Sigmoid colon (tissue), 7 donors: ENCODE measurements around the gene SERTM1. TPM values are rescaled to one million over a fixed set of nuclear protein-coding genes. Genes with fewer than 3 reads are reported as not detected.

Source experiments
- DNase-seq: peaks from one replicate; pipeline ENCODE4 v3.0.0-alpha.2; 2019
- H3K27ac ChIP-seq, 4 donors: fragments of 200-600 bp; sonication (generic); one replicate each; pipeline ENCODE4 v1.5.1; 2016 to 2019; ENCODE audit warnings: mild to moderate bottlenecking in 1 of 4
- H3K27me3 ChIP-seq, 3 donors: fragments of 200-600 bp; sonication (generic); one replicate each; pipeline ENCODE4 v1.5.1; 2019; ENCODE audit warnings: mild to moderate bottlenecking in 1 of 3
- H3K36me3 ChIP-seq, 4 donors: fragments of 200-600 bp; sonication (generic); one replicate each; pipeline ENCODE4 v1.5.1; 2016 to 2019
- H3K4me1 ChIP-seq, 4 donors: fragments of 200-600 bp; sonication (generic); one replicate each; pipeline ENCODE4 v1.5.1; 2017 to 2019
- H3K4me3 ChIP-seq, 4 donors: fragments of 200-600 bp; sonication (generic); one replicate each; pipeline ENCODE4 v1.5.1; 2017 to 2019; ENCODE audit warnings: mild to moderate bottlenecking in 2 of 4, moderate library complexity in 1 of 4
- H3K9me3 ChIP-seq, 4 donors: fragments of 200-600 bp in 3 of 4; sonication (generic) in 3 of 4; one replicate each; pipeline versions ENCODE4 v1.5.1 to v1.6.1; 2013 to 2019
- EP300 ChIP-seq, 4 donors: sonication (generic); formaldehyde crosslinking; IDR thresholded peaks; one replicate each; pipeline ENCODE4 v1.6.1; 2017; ENCODE audit warnings: antibody characterized with exemption in 4 of 4
- POLR2A ChIP-seq, 2 donors: fragments of 450-650 bp; IDR thresholded peaks; one replicate each; pipeline ENCODE4 v1.6.1; 2016; ENCODE audit warnings: antibody characterized with exemption in 2 of 2, mild to moderate bottlenecking in 2 of 2, moderate library complexity in 2 of 2
- POLR2AphosphoS5 ChIP-seq, 4 donors: sonication (generic); formaldehyde crosslinking; IDR thresholded peaks; one replicate each; pipeline ENCODE4 v1.6.1; 2017; ENCODE audit warnings: antibody characterized with exemption in 4 of 4
- WGBS, 2 donors: extraction: QIAGEN DNeasy Blood & Tissue Kit; methylation state at CpG; one replicate each; pipeline ENCODE4 v1.1.7; 2013; 5-methylcytosine and 5-hydroxymethylcytosine counted together
- intact Hi-C: fragments of 100-400 bp; cut with DNase I; formaldehyde crosslinking; loops from one replicate; pipeline ENCODE4 v1.15.1; 2023
- polyA plus RNA-seq, 3 donors: library from polyadenylated mRNA; stranded (reverse); fragments of 200-250 nt; gene quantifications; one replicate each; pipeline ENCODE4 v1.2.3, GENCODE V29; 2013
- total RNA-seq, 4 donors: library from RNA; depleted of rRNA; stranded (reverse); fragments of >200 nt; gene quantifications; one replicate each; pipeline ENCODE4 v1.1.0, GENCODE V29; 2016
- TF ChIP-seq, protein P1 (sequence below), 4 experiments: fragments of 450-650 bp in 3 of 4; fragments of 200-600 bp in 1 of 4; IDR thresholded peaks; one replicate each; pipeline ENCODE4 v1.5.1; 2016 to 2019; ENCODE audit warnings: antibody characterized with exemption in 4 of 4, mild to moderate bottlenecking in 3 of 4, moderate library complexity in 2 of 4
- donor health status: healthy with polysubstance abuse.
- donor health status: Bipolar disorder and iron deficiency.
- donor health status: healthy.

The SERTM1 gene
- total and polyA plus RNA-seq, 7 donors: 0.13 to 1.7 (median 0.33) TPM; not detected in 2

- no peaks in the 10 kb centered on the region for H3K9me3 ChIP-seq
- H3K27me3 ChIP-seq: no peaks in the 10 kb centered on the region
- TF ChIP-seq, protein P1, sequence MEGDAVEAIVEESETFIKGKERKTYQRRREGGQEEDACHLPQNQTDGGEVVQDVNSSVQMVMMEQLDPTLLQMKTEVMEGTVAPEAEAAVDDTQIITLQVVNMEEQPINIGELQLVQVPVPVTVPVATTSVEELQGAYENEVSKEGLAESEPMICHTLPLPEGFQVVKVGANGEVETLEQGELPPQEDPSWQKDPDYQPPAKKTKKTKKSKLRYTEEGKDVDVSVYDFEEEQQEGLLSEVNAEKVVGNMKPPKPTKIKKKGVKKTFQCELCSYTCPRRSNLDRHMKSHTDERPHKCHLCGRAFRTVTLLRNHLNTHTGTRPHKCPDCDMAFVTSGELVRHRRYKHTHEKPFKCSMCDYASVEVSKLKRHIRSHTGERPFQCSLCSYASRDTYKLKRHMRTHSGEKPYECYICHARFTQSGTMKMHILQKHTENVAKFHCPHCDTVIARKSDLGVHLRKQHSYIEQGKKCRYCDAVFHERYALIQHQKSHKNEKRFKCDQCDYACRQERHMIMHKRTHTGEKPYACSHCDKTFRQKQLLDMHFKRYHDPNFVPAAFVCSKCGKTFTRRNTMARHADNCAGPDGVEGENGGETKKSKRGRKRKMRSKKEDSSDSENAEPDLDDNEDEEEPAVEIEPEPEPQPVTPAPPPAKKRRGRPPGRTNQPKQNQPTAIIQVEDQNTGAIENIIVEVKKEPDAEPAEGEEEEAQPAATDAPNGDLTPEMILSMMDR (IDR thresholded peaks at IDR 0.05): no peak
- no peak for TF ChIP-seq POLR2AphosphoS5 (IDR thresholded peaks at IDR 0.05)
- no peak for TF ChIP-seq EP300 (IDR thresholded peaks at IDR 0.05)
- no peak for TF ChIP-seq POLR2A (IDR thresholded peaks at IDR 0.05)
- intact Hi-C loops: no loop called here
- no peak overlapping the region for H3K27ac ChIP-seq
- no peaks in the 10 kb centered on the region for H3K36me3 ChIP-seq
- no peak overlapping the region for H3K4me3 ChIP-seq
- H3K4me1 ChIP-seq: no peaks in the 10 kb centered on the region
- no peak for DNase-seq
- WGBS, 2 donors: 73 to 75% methylated on average over 5 of the region's 5 CpGs
These were observed 39.0 kb downstream of the SERTM1 start for GRCh38 chr13:36712770-36713169.

- Histone ChIP-seq H3K27me3 (no peaks in the 10 kb centered on the region), H3K9me3 (no peaks in the 10 kb centered on the region), H3K27ac (no peak overlapping the region), H3K36me3 (no peaks in the 10 kb centered on the region), H3K4me1 (no peaks in the 10 kb centered on the region), H3K4me3 (no peak overlapping the region)
- intact Hi-C loops: no loop called here
- DNase-seq: no peak
- WGBS, 2 donors: 20 to 26% methylated on average over 2 of the region's 2 CpGs
- TF ChIP-seq, protein P1 (IDR thresholded peaks at IDR 0.05): no peak
- TF ChIP-seq EP300 (IDR thresholded peaks at IDR 0.05): no peak
- no peak for TF ChIP-seq POLR2AphosphoS5 (IDR thresholded peaks at IDR 0.05)
- TF ChIP-seq POLR2A (IDR thresholded peaks at IDR 0.05): no peak
These were observed 40.1 kb downstream of the SERTM1 start for GRCh38 chr13:36713887-36714286.

- TF ChIP-seq POLR2A (IDR thresholded peaks at IDR 0.05): no peak
- Histone ChIP-seq H3K4me3 (no peak overlapping the region), H3K27me3 (no peaks in the 10 kb centered on the region), H3K4me1 (no peaks in the 10 kb centered on the region), H3K27ac (no peak overlapping the region), H3K9me3 (no peaks in the 10 kb centered on the region), H3K36me3 (no peaks in the 10 kb centered on the region)
- intact Hi-C loops: no loop called here
- no peak for DNase-seq
- 32 to 63% methylated on average over 1 of the region's 1 CpG for WGBS, 2 donors
These were observed 42.0 kb downstream of the SERTM1 start for GRCh38 chr13:36715841-36716240.

DNA sequence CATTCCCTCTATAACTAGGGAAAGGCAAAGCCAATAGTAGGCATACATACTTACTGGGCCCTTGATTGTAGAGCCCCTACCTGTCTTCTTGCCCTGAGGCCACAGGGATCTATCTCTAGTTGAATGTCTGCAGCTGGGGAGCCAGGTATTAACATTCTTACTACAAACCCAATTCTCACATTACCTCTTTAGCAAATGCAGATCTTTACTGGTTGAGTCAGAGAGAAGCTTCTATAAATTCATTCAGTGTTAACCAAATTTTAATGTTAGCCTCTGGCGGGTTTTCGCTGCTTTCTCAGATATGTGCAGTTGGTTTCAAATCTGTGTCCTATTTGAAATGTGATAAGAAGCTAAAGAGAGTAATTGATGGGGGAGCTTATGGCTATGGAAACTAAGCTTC is 43.2 kb downstream of the SERTM1 start:
- Histone ChIP-seq H3K36me3 (no peaks in the 10 kb centered on the region), H3K4me3 (no peak overlapping the region), H3K9me3 (no peaks in the 10 kb centered on the region), H3K27ac (no peak overlapping the region), H3K27me3 (no peaks in the 10 kb centered on the region), H3K4me1 (no peaks in the 10 kb centered on the region)
- WGBS, 2 donors: 90 to 93% methylated on average over 2 of the region's 2 CpGs
- no peak for DNase-seq
- TF ChIP-seq, protein P1 (IDR thresholded peaks at IDR 0.05): no peak
- no peak for TF ChIP-seq POLR2AphosphoS5 (IDR thresholded peaks at IDR 0.05)
- TF ChIP-seq POLR2A (IDR thresholded peaks at IDR 0.05): no peak
- TF ChIP-seq EP300 (IDR thresholded peaks at IDR 0.05): no peak
- intact Hi-C loops: no loop called here

GRCh38 chr13:36717966-36718545 is 44.2 kb downstream of the SERTM1 start:
- no peaks in the 10 kb centered on the region for H3K9me3 ChIP-seq
- TF ChIP-seq POLR2AphosphoS5 (IDR thresholded peaks at IDR 0.05) (no peak), POLR2A (IDR thresholded peaks at IDR 0.05) (no peak)
- 79% methylated on average over 3 of the region's 3 CpGs for WGBS, 2 donors
- no peaks in the 10 kb centered on the region for H3K27me3 ChIP-seq
- no peak overlapping the region for H3K27ac ChIP-seq
- intact Hi-C loops: no loop called here
- H3K4me1 ChIP-seq: no peaks in the 10 kb centered on the region
- H3K4me3 ChIP-seq: no peak overlapping the region
- H3K36me3 ChIP-seq: no peaks in the 10 kb centered on the region
- no peak for DNase-seq

DNA sequence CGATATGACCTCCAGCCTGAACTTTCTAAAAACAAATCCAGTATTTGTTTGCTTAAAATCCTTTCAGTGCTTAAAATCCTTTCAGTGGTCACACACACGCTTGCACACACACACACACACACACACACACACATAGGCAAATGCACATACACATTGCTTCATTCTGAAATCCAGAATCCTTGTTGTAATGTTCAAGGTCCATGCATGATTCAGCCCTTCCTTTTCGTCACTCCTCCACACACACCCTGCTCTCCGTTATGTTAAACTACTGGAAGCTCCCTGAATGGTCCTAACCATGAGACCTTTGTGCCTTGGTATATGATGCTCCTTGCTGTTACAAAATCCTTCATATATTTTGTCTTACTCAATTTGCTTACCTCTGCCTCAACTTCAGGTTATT is 44.9 kb downstream of the SERTM1 start:
- Histone ChIP-seq H3K27me3 (no peaks in the 10 kb centered on the region), H3K4me1 (no peaks in the 10 kb centered on the region), H3K27ac (no peak overlapping the region), H3K36me3 (no peaks in the 10 kb centered on the region), H3K9me3 (no peaks in the 10 kb centered on the region), H3K4me3 (no peak overlapping the region)
- TF ChIP-seq POLR2AphosphoS5 (IDR thresholded peaks at IDR 0.05) (no peak), POLR2A (IDR thresholded peaks at IDR 0.05) (no peak), EP300 (IDR thresholded peaks at IDR 0.05) (no peak)
- TF ChIP-seq, protein P1 (IDR thresholded peaks at IDR 0.05): no peak
- DNase-seq: no peak
- WGBS, 2 donors: 61 to 79% methylated on average over 4 of the region's 4 CpGs
- intact Hi-C loops: no loop called here
